ENCODE measurements around the gene IZUMO4. TPM values are rescaled to one million over a fixed set of nuclear protein-coding genes. Genes with fewer than 3 reads are reported as not detected.

The IZUMO4 gene
- total RNA-seq, 1 donor from 2014 or later: not detected

- no peaks in the 10 kb centered on the region for H3K9me3 ChIP-seq (ENCODE audit: low read depth)
Measured at GRCh38 chr19:2116507-2116906, 19.8 kb downstream of the IZUMO4 start.

GRCh38 chr19:2117215-2117960 is 20.7 kb downstream of the IZUMO4 start:
- Histone ChIP-seq H3K36me3 (no peaks in the 10 kb centered on the region), H3K79me2 (ENCODE audit: low read depth) (no peaks in the 10 kb centered on the region), H3K27me3 (no peaks in the 10 kb centered on the region), H3F3A (ENCODE audit: low read depth) (no peaks in the 10 kb centered on the region), H3K9me3 (ENCODE audit: low read depth) (no peaks in the 10 kb centered on the region), H3K4me1 (no peaks in the 10 kb centered on the region), H3K4me2 (no peak overlapping the region), H4K20me1 (ENCODE audit: low read depth) (peaks cover 16% of the 10 kb centered on the region), H3K27ac (no peak overlapping the region), H3K4me3 (no peak overlapping the region), H3K9ac (no peak overlapping the region), H2AFZ (replicated peaks) (no peak overlapping the region)
- no peak overlapping the region for H3K4me3 Mint-ChIP-seq
- H3K27me3 Mint-ChIP-seq (ENCODE audit: insufficient read depth, low read depth): peaks cover 5% of the 10 kb centered on the region
- peaks cover 20% of the 10 kb centered on the region for H3K36me3 Mint-ChIP-seq
- no peak for TF ChIP-seq EZH2phosphoT487 (IDR thresholded peaks at IDR 0.05)
- no peak for TF ChIP-seq EZH2 (IDR thresholded peaks at IDR 0.05)
- no peak for TF ChIP-seq CTCF (IDR thresholded peaks at IDR 0.05)
- no peaks in the 10 kb centered on the region for H3K9me3 Mint-ChIP-seq
- no peak overlapping the region for H3K27ac Mint-ChIP-seq
- no peaks in the 10 kb centered on the region for H3K4me1 Mint-ChIP-seq
- no peak for DNase-seq (ENCODE audit: low spot score)

More at GRCh38 chr19:2116507-2116906, 19.8 kb downstream of the IZUMO4 start:
- no peak for TF ChIP-seq CTCF (IDR thresholded peaks at IDR 0.05)
- Histone ChIP-seq H2AFZ (replicated peaks) (no peak overlapping the region), H3K27me3 (no peaks in the 10 kb centered on the region), H3K79me2 (ENCODE audit: low read depth) (no peaks in the 10 kb centered on the region), H3F3A (ENCODE audit: low read depth) (no peaks in the 10 kb centered on the region), H3K9ac (no peak overlapping the region), H3K27ac (no peak overlapping the region), H3K4me1 (no peaks in the 10 kb centered on the region), H3K4me3 (no peak overlapping the region), H3K4me2 (no peak overlapping the region), H3K36me3 (no peaks in the 10 kb centered on the region), H4K20me1 (ENCODE audit: low read depth) (peaks cover 10% of the 10 kb centered on the region)
- no peaks in the 10 kb centered on the region for H3K9me3 Mint-ChIP-seq
- H3K4me1 Mint-ChIP-seq: no peaks in the 10 kb centered on the region
- no peak overlapping the region for H3K27ac Mint-ChIP-seq
- H3K27me3 Mint-ChIP-seq (ENCODE audit: insufficient read depth, low read depth): peaks cover 5% of the 10 kb centered on the region
- H3K4me3 Mint-ChIP-seq: no peak overlapping the region
- no peak for DNase-seq (ENCODE audit: low spot score)
- peaks cover 21% of the 10 kb centered on the region for H3K36me3 Mint-ChIP-seq

GRCh38 chr19:2118438-2118837 is 21.7 kb downstream of the IZUMO4 start:
- H3K4me1 Mint-ChIP-seq: no peaks in the 10 kb centered on the region
- Histone ChIP-seq H2AFZ (replicated peaks) (no peak overlapping the region), H3K4me3 (no peak overlapping the region), H3K4me2 (no peak overlapping the region), H3F3A (ENCODE audit: low read depth) (no peaks in the 10 kb centered on the region), H3K9me3 (ENCODE audit: low read depth) (no peaks in the 10 kb centered on the region), H3K36me3 (no peaks in the 10 kb centered on the region), H3K27me3 (no peaks in the 10 kb centered on the region), H4K20me1 (ENCODE audit: low read depth) (peaks cover 22% of the 10 kb centered on the region), H3K9ac (no peak overlapping the region), H3K79me2 (ENCODE audit: low read depth) (no peaks in the 10 kb centered on the region), H3K27ac (no peak overlapping the region), H3K4me1 (no peaks in the 10 kb centered on the region)
- H3K4me3 Mint-ChIP-seq: no peak overlapping the region
- H3K9me3 Mint-ChIP-seq: no peaks in the 10 kb centered on the region
- no peak overlapping the region for H3K27ac Mint-ChIP-seq
- peaks cover 18% of the 10 kb centered on the region for H3K36me3 Mint-ChIP-seq
- DNase-seq (ENCODE audit: low spot score): no peak
- TF ChIP-seq EZH2 (IDR thresholded peaks at IDR 0.05): no peak
- no peak for TF ChIP-seq EZH2phosphoT487 (IDR thresholded peaks at IDR 0.05)
- TF ChIP-seq CTCF (IDR thresholded peaks at IDR 0.05): no peak
- peaks cover 5% of the 10 kb centered on the region for H3K27me3 Mint-ChIP-seq (ENCODE audit: insufficient read depth, low read depth)

Measured in neural progenitor cell (in vitro differentiated cells).